A673 (cell line): ENCODE results near the gene RTL1. TPM values are rescaled to one million over a fixed set of nuclear protein-coding genes. Genes with fewer than 3 reads are reported as not detected.

ENCODE experiments used
- BruUV-seq: library from RNA; stranded (reverse); fragments of 400-500 nt; replicated peaks from 2 replicates; lab custom pipeline; 2021; lab: Mats Ljungman, UMichigan
- CTCF ChIA-PET: fragments of 300-600 bp; sonication (Branson Sonifier 250); formaldehyde crosslinking; loops from one replicate; lab custom pipeline; 2022; ENCODE audit warnings: antibody characterized with exemption; lab: Charles Lee
- POLR2A ChIA-PET: fragments of 300-600 bp; sonication (Branson Sonifier 250); formaldehyde crosslinking; loops from one replicate; lab custom pipeline; 2022; ENCODE audit warnings: antibody characterized with exemption; ENCODE audit not compliant: low non-redundant PET; lab: Charles Lee
- DNase-seq: peaks from one replicate; pipeline ENCODE4 v3.0.0-alpha.2; 2015; ENCODE audit warnings: low spot score
- H3K27ac ChIP-seq: fragments of 200-600 bp; sonication (generic); 2 replicates; pipeline ENCODE4 v1.5.1; 2016; ENCODE audit warnings: mixed run types, low read depth, mild to moderate bottlenecking, mixed read lengths, antibody characterized with exemption, low read length; ENCODE audit not compliant: poor library complexity, severe bottlenecking
- H3K27me3 ChIP-seq: fragments of 200-600 bp; sonication (generic); replicated peaks from 2 replicates; pipeline ENCODE4 v1.6.1; 2017; ENCODE audit warnings: mixed run types, low read depth, mild to moderate bottlenecking, mixed read lengths, antibody characterized with exemption, low read length; ENCODE audit not compliant: insufficient read depth, poor library complexity
- H3K36me3 ChIP-seq: fragments of 200-600 bp; sonication (generic); 2 replicates; pipeline ENCODE4 v1.6.1; 2016; ENCODE audit warnings: mixed run types, mild to moderate bottlenecking, mixed read lengths, antibody characterized with exemption, low read length; ENCODE audit not compliant: insufficient read depth, poor library complexity, severe bottlenecking
- H3K4me1 ChIP-seq: fragments of 200-600 bp; sonication (generic); 2 replicates; pipeline ENCODE4 v1.6.1; 2017; ENCODE audit warnings: mixed run types, mild to moderate bottlenecking, mixed read lengths, antibody characterized with exemption, low read length; ENCODE audit not compliant: insufficient read depth, poor library complexity, severe bottlenecking
- H3K4me3 ChIP-seq: fragments of 200-600 bp; sonication (generic); 2 replicates; pipeline ENCODE4 v1.5.1; 2016; ENCODE audit warnings: low read depth, mixed run types, mild to moderate bottlenecking, mixed read lengths, low read length; ENCODE audit not compliant: poor library complexity, severe bottlenecking
- H3K9me3 ChIP-seq: fragments of 200-600 bp; sonication (generic); 2 replicates; pipeline ENCODE4 v1.6.1; 2016; ENCODE audit warnings: mixed run types, low read depth, mild to moderate bottlenecking, mixed read lengths, antibody characterized with exemption, low read length; ENCODE audit not compliant: poor library complexity, severe bottlenecking
- CTCF ChIP-seq: fragments of 300-800, 200-600 bp; sonication (generic); conservative IDR thresholded peaks from 2 replicates; pipeline ENCODE4 v1.5.1; 2017; ENCODE audit warnings: low read depth, mild to moderate bottlenecking, antibody characterized with exemption, low read length, moderate library complexity, mixed read lengths
- EZH2 ChIP-seq: fragments of 200-600 bp; sonication (generic); IDR thresholded peaks from 2 replicates; pipeline ENCODE4 v1.6.1; 2017; ENCODE audit warnings: borderline replicate concordance, low read depth, mild to moderate bottlenecking, mixed read lengths, antibody characterized with exemption, low read length; ENCODE audit not compliant: poor library complexity, severe bottlenecking
- intact Hi-C: fragments of 100-400 bp; cut with micrococcal nuclease; formaldehyde crosslinking; loops from one replicate; pipeline ENCODE4 v1.10.0; 2022; ENCODE audit not compliant: unreplicated experiment
- total RNA-seq: library from RNA; stranded (reverse); gene quantifications from 2 replicates; pipeline ENCODE4 v1.2.3, GENCODE V29; 2021

RTL1 gene
- total RNA-seq, 1 experiment from 2014 or later: 0.09 TPM

DNA sequence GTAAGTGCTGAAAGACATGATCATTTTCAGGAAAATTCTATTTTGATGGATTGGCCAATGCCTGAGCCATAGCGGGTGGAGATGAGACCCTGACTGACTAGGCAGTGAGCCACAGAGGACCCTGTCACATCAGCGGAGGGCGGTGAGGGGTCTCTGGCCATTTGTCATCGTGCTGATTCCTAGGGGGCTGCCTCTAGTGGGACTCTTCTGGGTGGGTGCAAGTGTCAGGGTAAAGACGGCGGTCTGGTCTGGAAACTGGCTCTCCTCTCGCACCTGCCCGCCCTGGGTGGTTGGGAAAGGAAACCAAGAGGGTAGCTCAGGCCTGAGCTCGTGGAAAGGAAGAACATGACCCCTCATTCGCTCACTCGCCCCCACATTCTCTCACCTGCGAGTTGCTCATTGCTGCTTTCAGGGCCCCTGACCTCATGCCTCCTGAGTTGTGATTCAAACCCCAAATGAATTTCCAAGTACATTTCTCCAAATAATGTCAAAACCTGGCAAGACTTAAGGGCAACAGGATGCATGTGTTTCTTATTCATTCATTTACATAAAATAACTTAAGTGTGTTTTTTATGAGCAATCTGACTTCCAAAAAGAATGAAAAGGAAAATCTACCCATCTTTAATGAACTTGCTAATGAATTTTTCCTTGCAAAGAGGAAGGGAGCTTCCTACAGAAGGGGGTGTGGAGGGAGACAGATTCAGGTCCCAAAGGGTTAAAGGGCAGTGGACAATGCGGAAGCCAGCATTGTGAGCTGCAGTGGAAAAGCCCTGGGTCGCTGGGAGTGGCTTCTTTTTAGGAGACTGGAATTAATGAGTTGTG, 64.8 kb downstream of the RTL1 start:
- ChIA-PET CTCF (no interaction called here), POLR2A (no interaction called here)
- DNase-seq: no peak
- no peaks in the 10 kb centered on the region for H3K36me3 ChIP-seq
- peaks cover 5% of the 10 kb centered on the region for H3K4me1 ChIP-seq
- no peak overlapping the region for H3K4me3 ChIP-seq
- H3K27ac ChIP-seq: no peak overlapping the region
- no peak for TF ChIP-seq EZH2
- no peak for TF ChIP-seq CTCF
- no TSS peak for BruUV-seq
- H3K9me3 ChIP-seq: no peaks in the 10 kb centered on the region
- H3K27me3 ChIP-seq: no peaks in the 10 kb centered on the region
- intact Hi-C loops: no loop called here

- POLR2A ChIA-PET: no interaction called here
- BruUV-seq: no TSS peak
- CTCF ChIA-PET: no interaction called here
Measured at GRCh38 chr14:100837805-100838350, 65.6 kb downstream of the RTL1 start.

More at GRCh38 chr14:100837805-100838350, 65.6 kb downstream of the RTL1 start:
- H3K27me3 ChIP-seq: no peaks in the 10 kb centered on the region
- no peaks in the 10 kb centered on the region for H3K9me3 ChIP-seq
- H3K36me3 ChIP-seq: no peaks in the 10 kb centered on the region
- H3K4me3 ChIP-seq: no peak overlapping the region
- H3K27ac ChIP-seq: no peak overlapping the region
- no peak for TF ChIP-seq EZH2
- TF ChIP-seq CTCF: no peak
- H3K4me1 ChIP-seq: peaks cover 4% of the 10 kb centered on the region
- intact Hi-C loops: no loop called here
- DNase-seq: no peak
